Adrenal gland (tissue), 12 donors: ENCODE results near the gene PELI2. TPM values are rescaled to one million over a fixed set of nuclear protein-coding genes. Genes with fewer than 3 reads are reported as not detected.

ENCODE experiments used
- DNase-seq, 7 donors: peaks; one replicate each; pipeline ENCODE4 v3.0.0-alpha.2; 2019 to 2020
- H3K27ac ChIP-seq, 5 donors: fragments of 200-600 bp; sonication (generic) in 4 of 5; 1 replicate in 3 of 5; 2 replicates in 2 of 5; pipeline versions ENCODE4 v1.5.1 to v1.8.0; 2016 to 2020; ENCODE audit warnings: mild to moderate bottlenecking in 1 of 5
- H3K27me3 ChIP-seq: fragments of 200-600 bp; 2 replicates; pipeline ENCODE4 v1.8.0; 2021
- H3K36me3 ChIP-seq, 2 donors: fragments of 200-600 bp; replicated peaks in 1 of 2; 1 replicate in 1 of 2; 2 replicates in 1 of 2; pipeline versions ENCODE4 v1.5.1 to v1.8.0; 2018 to 2022
- H3K4me1 ChIP-seq, 2 donors: fragments of 200-600 bp; replicated peaks in 1 of 2; 1 replicate in 1 of 2; 2 replicates in 1 of 2; pipeline versions ENCODE4 v1.5.1 to v1.8.0; 2018 to 2021
- H3K4me3 ChIP-seq, 4 donors: fragments of 200-600 bp; sonication (generic) in 3 of 4; one replicate each; pipeline ENCODE4 v1.5.1; 2016 to 2018
- H3K9me3 ChIP-seq, 3 donors: fragments of 200-600 bp; sonication (generic) in 1 of 3; replicated peaks in 1 of 3; 1 replicate in 2 of 3; 2 replicates in 1 of 3; pipeline versions ENCODE4 v1.5.1 to v1.8.0; 2016 to 2021
- CTCF ChIP-seq, 6 experiments: fragments of 450-650 bp in 4 of 6; fragments of 200-600 bp in 2 of 6; sonication (generic) in 1 of 6; IDR thresholded peaks; 1 replicate in 5 of 6; 2 replicates in 1 of 6; pipeline versions ENCODE4 v1.5.1 to v1.8.0; 2016 to 2021; ENCODE audit warnings: antibody characterized with exemption in 6 of 6, mild to moderate bottlenecking in 2 of 6, moderate library complexity in 1 of 6
- POLR2A ChIP-seq, 2 donors: fragments of 450-650 bp; IDR thresholded peaks; one replicate each; pipeline ENCODE4 v1.6.1; 2017; ENCODE audit warnings: antibody characterized with exemption in 2 of 2, mild to moderate bottlenecking in 2 of 2, moderate library complexity in 1 of 2
- WGBS, 4 donors: extraction: QIAGEN DNeasy Blood & Tissue Kit in 2 of 4; methylation state at CpG; one replicate each; pipeline versions ENCODE4 v1.1.5 to v1.1.7; 2013 to 2017; 5-methylcytosine and 5-hydroxymethylcytosine counted together
- intact Hi-C, 2 donors: fragments of 100-400 bp; cut with DNase I; formaldehyde crosslinking; loops; one replicate each; pipeline versions ENCODE4 v1.14.1 to v1.15.0; 2022 to 2023
- polyA plus RNA-seq, 3 donors: library from polyadenylated mRNA; stranded (reverse); fragments of 200-250 nt in 2 of 3; fragments of 350-450 nt in 1 of 3; fragmentation: Illumina TruSeq in 1 of 3; extraction: RNeasy Lipid Tissue Mini Kit (QIAGEN cat#74804) in 1 of 3; gene quantifications; one replicate each; pipeline ENCODE4 v1.2.3, GENCODE V29; 2013 to 2014
- total RNA-seq, 9 donors: library from RNA; depleted of rRNA in 4 of 9; stranded (reverse); fragments of >200 nt in 4 of 9; fragments of 120-200 nt in 1 of 9; fragmentation: NEBNext Ultra II Directional in 1 of 9; extraction: Animal tissue kit (Norgen Biotek cat#: 25700) in 1 of 9; gene quantifications; one replicate each; pipeline versions ENCODE4 v1.1.0 to v1.2.4, GENCODE V29; 2013 to 2023
- donor health status: healthy with polysubstance abuse.
- donor health status: Bipolar disorder and iron deficiency.
- donor health status: DM: yes; HTN: yes; CAD: no.
- donor health status: DM: no; HTN: no; CAD: no.
- donor health status: DM: no; HTN: no; CAD: no.
- donor health status: DM: yes; HTN: yes; CAD: no.

PELI2 gene
- total and polyA plus RNA-seq, 12 donors = 1.4 to 14.1 (median 5.9) TPM

- H3K9me3 ChIP-seq = no peaks in the 10 kb centered on the region
- DNase-seq = no peak
- H3K27ac ChIP-seq = no peak overlapping the region
- H3K4me3 ChIP-seq = no peak overlapping the region
- H3K4me1 ChIP-seq = peaks cover 0 to 7% of the 10 kb centered on the region in 2 donors
- no peak for TF ChIP-seq POLR2A (IDR thresholded peaks at IDR 0.05)
- no peak for TF ChIP-seq CTCF (IDR thresholded peaks at IDR 0.05)
- no peaks in the 10 kb centered on the region for H3K36me3 ChIP-seq
- 71 to 80% (median 79%) methylated on average over 3 of the region's 3 CpGs for WGBS, 4 donors
- H3K27me3 ChIP-seq = no peaks in the 10 kb centered on the region
- intact Hi-C loops = no loop called here
These were observed 30.0 kb downstream of the PELI2 start for GRCh38 chr14:56147986-56148901.

- Histone ChIP-seq H3K4me3 (no peak overlapping the region), H3K9me3 (no peaks in the 10 kb centered on the region), H3K4me1 (peaks cover 0 to 15% of the 10 kb centered on the region in 2 donors), H3K27me3 (no peaks in the 10 kb centered on the region), H3K27ac (no peak overlapping the region), H3K36me3 (no peaks in the 10 kb centered on the region)
- intact Hi-C loops = no loop called here
- WGBS, 4 donors = 76 to 81% (median 78%) methylated on average over 4 of the region's 4 CpGs
- no peak for TF ChIP-seq CTCF (IDR thresholded peaks at IDR 0.05)
- DNase-seq = no peak
These were observed 30.9 kb downstream of the PELI2 start for GRCh38 chr14:56149151-56149550.

GRCh38 chr14:56149995-56150394 lies 31.8 kb downstream of the PELI2 start:
- Histone ChIP-seq H3K9me3 (no peaks in the 10 kb centered on the region), H3K4me3 (no peak overlapping the region), H3K27me3 (no peaks in the 10 kb centered on the region), H3K27ac (no peak overlapping the region), H3K36me3 (no peaks in the 10 kb centered on the region), H3K4me1 (peaks cover 0 to 15% of the 10 kb centered on the region in 2 donors)
- 82 to 84% (median 83%) methylated on average over 6 of the region's 6 CpGs for WGBS, 4 donors
- no peak for TF ChIP-seq CTCF (IDR thresholded peaks at IDR 0.05)
- TF ChIP-seq POLR2A (IDR thresholded peaks at IDR 0.05) = no peak
- no peak for DNase-seq
- intact Hi-C loops = no loop called here

GRCh38 chr14:56150645-56151345 lies 32.6 kb downstream of the PELI2 start:
- DNase-seq = no peak
- Histone ChIP-seq H3K4me3 (no peak overlapping the region), H3K4me1 (peaks cover 0 to 15% of the 10 kb centered on the region in 2 donors), H3K27me3 (no peaks in the 10 kb centered on the region), H3K36me3 (no peaks in the 10 kb centered on the region), H3K9me3 (no peaks in the 10 kb centered on the region), H3K27ac (no peak overlapping the region)
- intact Hi-C loops = no loop called here
- 79 to 84% (median 84%) methylated on average over 6 of the region's 6 CpGs for WGBS, 4 donors
- TF ChIP-seq POLR2A (IDR thresholded peaks at IDR 0.05) (no peak), CTCF (IDR thresholded peaks at IDR 0.05) (no peak)
